Activated T-cell treated with anti-CD3 and anti-CD28 coated beads for 1 hour (primary cell): ENCODE measurements around the gene ATP5ME.
"Not testable (repeated sequence)": the region's sequence is repeated elsewhere in the genome, so short reads cannot be mapped to it uniquely, and the experiment has no call there.

Source experiments
- DNase-seq: peaks from one replicate; pipeline ENCODE4 v3.0.0-alpha.2; 2020; ENCODE audit warnings: low read depth

Gene ATP5ME

GRCh38 chr4:654503-654845 lies 19.6 kb downstream of the ATP5ME start:
- no peak for DNase-seq

DNA sequence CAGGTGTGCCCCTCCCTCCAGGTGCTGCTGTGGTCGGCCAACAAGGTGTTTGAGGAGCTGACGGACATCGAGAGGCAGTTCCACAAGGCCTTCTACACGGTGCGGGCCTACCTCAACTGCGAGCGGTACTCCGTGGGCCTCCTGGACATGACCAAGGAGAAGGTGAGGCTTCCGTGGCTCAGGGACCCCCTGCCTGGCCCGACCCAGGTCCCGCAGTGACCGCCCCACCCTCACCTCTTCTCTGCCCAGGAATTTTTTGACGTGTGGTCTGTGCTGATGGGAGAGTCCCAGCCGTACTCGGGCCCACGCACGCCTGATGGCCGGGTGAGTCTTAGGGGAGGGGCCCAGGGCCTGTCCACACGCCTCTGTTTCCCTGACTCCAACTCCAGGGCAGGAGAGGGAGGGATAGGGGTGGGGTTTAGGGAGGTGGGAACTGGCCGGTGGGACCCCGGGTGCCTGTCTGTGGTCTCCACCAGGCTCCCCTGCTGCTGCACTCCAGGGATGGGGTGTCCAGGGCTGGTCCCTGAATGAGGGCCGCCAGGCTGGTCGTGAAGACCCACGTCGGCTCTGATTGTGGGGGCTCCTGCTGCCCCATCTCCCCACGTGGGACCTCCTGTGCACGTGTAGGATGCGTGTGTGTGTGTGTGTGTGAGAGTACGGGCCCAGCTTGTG lies 20.1 kb downstream of the ATP5ME start:
- no peak for DNase-seq

DNA sequence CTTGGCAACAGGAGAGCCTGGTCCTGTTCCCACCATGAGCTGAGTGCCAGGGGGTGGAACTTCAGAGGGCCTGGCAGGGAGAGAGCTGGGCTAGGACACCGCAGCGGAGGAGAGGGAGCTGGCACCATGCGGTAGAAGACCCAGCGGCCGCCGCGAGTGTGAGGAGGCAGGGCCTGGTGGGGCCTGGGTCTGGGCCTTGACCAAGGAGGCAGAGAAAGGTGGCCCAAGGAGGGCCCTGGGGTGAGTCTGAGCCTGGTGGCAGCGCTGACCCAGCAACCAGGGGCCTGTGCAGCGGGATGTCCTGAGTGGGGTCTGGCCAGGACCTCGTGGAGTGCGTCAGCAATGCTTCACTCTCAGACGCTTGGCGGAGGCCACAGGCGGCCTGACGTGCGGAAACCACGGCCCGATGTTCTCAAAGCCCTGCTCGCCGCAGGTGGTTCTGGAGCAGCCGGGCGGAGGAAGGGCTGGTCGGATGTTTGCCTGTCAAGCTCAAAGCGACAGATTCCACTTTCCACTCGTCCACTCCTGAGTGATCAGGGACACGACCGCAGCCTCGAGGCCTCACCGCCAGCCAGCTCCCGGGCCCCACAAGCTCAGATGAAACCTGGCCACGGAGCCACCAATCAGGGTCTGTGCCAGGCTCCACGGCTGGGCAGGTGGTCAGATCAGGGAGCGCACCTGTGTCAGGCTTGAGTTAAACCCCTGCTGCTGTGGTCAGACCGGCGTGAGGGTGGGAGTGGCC lies 20.8 kb downstream of the ATP5ME start:
- no peak for DNase-seq

GRCh38 chr4:651884-652642 lies 22.0 kb downstream of the ATP5ME start:
- DNase-seq, result no peak

GRCh38 chr4:650951-651883 lies 22.9 kb downstream of the ATP5ME start:
- DNase-seq, result no peak

DNA sequence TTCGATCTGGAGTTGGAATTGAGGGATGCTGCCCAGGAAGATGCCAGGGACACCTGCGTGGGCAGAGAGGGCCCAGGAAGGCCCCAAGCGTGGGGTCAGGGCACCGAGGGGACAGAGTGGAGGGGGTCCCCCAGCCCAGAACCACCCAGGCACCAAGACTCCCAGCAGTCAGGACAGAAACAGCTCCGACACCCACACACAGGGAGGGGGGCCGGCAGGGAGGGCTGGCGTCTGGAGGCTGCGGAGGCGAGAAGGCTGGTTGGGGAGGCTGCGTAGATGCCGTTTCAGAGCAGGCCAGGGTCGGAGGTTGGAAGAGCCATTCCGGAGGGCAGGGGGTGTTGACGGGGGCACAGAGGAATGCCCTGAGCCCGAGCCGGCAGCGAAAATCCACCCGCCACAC lies 23.6 kb downstream of the ATP5ME start:
- no peak for DNase-seq

- DNase-seq, result no peak
Observed at GRCh38 chr4:649751-650310, 24.2 kb downstream of the ATP5ME start.

DNA sequence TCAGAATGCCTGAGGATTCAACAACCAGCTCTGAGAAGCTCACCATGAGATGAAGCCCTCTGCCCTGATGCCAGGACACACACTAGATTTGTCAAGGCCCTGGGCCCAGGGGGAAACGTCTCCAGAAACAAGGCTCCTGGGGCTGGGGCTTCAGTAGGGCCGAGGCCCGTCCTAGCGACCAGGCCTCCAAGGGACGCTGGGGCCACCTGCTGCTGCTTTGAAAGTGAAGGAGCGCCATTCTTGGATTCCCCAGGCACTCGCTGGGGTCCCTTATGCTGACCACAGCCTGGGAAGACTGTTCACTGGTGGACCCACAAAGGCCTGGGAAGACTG lies 24.8 kb downstream of the ATP5ME start:
- no peak for DNase-seq

DNA sequence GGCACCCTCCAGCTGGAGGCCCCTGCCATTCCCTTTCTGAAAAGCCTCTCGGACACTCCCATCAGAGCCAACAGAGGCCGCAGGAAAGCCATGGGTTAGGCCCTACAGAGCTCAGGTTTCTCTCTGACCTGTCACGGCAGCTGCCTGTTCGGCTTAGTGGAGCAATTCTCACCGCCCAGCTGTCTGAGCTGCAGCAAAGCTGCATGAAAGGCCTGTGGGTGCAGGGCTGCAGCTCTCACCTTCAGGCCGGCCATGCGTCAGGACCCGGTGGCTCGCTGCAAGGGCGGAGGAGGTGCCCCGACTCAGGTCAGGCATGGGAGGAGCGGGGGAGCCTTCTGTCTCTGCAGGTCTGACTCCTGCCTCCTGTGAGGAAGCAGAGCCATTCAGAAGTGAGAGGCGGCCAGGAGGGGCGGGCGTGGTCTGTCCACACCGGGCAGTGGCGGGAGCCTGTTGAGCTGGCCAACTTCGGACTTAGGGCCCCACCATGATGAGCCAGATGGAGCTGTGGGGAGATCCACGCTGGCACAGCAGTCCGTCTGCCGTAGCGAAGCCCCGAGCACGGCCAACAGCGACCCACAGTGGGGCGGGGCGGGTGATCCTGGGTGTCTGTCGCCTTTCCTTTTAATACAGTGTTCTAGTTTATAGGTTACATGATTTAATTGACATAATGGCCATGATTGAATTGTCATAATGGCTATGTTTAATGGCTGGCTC lies 25.3 kb downstream of the ATP5ME start:
- DNase-seq, result no peak

DNA sequence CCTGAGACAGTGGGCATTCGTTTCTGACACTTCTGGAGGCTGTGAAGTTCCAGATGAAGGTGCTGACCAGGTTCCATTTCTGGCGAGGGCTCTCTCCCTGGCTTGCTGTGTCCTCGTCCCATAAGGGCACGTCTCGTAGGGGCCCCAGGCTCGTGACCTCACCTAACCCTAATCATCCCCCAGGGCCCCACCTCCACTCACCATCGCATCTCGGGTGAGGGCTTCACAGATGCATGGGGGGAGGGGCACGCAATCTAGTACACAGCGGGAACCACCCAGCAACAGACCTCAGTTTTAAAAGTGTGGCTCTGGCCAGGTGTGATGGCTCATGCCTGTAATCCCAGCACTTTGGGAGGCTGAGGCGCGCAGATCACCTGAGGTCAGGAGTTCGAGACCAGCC lies 26.6 kb downstream of the ATP5ME start:
- no peak for DNase-seq

DNA sequence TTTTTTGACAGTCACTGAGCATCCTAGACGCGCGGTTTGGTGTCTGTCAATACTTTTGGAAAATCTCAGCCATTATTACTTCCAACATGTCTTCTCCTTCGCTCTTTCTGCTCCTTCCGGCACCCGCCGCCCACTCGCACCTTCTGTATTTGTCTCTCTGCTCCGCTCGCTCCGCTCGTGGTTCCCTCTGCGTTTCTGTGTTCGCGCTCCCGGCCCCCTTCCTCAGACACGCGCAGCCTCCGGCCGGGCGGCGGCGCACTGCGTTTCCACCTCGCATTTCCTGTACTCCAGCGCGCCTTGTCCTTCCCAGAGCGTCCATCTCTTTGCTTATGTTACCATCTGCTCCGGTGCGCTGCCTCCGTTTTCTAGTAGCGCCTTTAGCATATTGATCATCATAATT lies 27.6 kb downstream of the ATP5ME start:
- no peak for DNase-seq

- DNase-seq, result not testable (repeated sequence)
Observed at GRCh38 chr4:642366-642765, 31.7 kb downstream of the ATP5ME start.

- no peak for DNase-seq
Observed at GRCh38 chr4:637536-638280, 36.4 kb downstream of the ATP5ME start.

- DNase-seq, result no peak
Observed at GRCh38 chr4:636628-637159, 37.4 kb downstream of the ATP5ME start.

DNA sequence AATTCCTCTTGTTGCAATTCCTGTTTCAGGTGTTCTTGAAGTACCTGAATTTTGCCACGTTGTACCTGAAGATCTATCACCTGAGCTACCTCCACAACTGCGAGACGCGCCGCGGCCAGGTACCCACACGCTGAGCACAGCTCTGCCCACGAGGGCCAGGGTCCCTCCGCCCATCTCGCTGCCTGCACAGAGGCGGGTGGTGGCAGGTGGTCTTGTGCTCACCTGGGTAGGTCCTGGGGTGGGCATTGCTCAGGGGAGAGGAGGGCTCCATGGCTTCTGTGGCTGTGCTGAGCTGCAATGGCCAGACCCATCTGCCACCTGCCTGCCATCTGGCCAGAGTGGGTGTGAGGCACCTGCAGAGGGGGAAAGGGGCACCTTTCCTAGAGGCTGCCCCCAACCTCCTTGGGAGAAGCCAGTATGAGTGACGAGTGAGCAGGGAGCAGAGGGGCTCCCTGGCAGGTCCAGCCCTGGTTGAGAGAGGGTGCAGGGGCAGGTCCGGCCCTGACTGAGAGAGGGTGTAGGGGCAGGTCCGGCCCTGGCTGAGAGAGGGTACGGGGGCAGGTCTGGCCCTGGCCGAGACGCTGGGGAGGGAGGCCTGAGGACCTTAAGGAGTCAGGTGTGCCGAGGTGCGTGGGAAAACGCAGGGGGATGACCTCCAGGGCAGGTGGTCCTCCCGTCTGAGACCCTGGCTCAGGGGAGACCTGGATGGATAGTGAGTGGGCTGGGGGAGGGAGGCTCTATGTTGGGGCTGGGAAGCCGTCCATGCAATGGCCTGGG lies 38.0 kb downstream of the ATP5ME start:
- no peak for DNase-seq

GRCh38 chr4:635066-635835 lies 38.8 kb downstream of the ATP5ME start:
- not testable (repeated sequence) for DNase-seq

- DNase-seq, result no peak
Observed at GRCh38 chr4:634599-634985, 39.5 kb downstream of the ATP5ME start.

GRCh38 chr4:633976-634598 lies 40.0 kb downstream of the ATP5ME start:
- no peak for DNase-seq
